DOHH2 (cell line): Measurements from ENCODE around the gene TUBB.

Experiments used
- CTCF ChIP-seq: fragments of 200-600 bp; sonication (generic); IDR thresholded peaks from one replicate; pipeline ENCODE4 v1.5.1; 2014; ENCODE audit warnings: antibody characterized with exemption, mild to moderate bottlenecking, low read depth, low read length; ENCODE audit not compliant: poor library complexity, severe bottlenecking
- EZH2phosphoT487 ChIP-seq: fragments of 200-600 bp; sonication (generic); IDR thresholded peaks from 2 replicates; pipeline ENCODE4 v1.6.1; 2017; ENCODE audit warnings: borderline replicate concordance, mild to moderate bottlenecking, antibody characterized with exemption, low read length, moderate library complexity, mixed read lengths

- peak; percentile 95 for TF ChIP-seq CTCF
- TF ChIP-seq EZH2phosphoT487, result no peak
Measured at GRCh38 chr6:30722280-30723112, 2.3 kb downstream of the TUBB start.
